IMR-90 (cell line): Measurements from ENCODE around the gene ANKRD13D. TPM values are rescaled to one million over a fixed set of nuclear protein-coding genes. Genes with fewer than 3 reads are reported as not detected.

Experiments
- ATAC-seq: fragments of 200-7000 bp; cut with Tn5 transposase; 2 replicates; pipeline ENCODE4 v1.9.1; 2020; ENCODE audit warnings: low read depth, mild to moderate bottlenecking, moderate library complexity
- BruUV-seq: library from RNA; stranded (reverse); fragments of 400-500 nt; replicated peaks from 2 replicates; lab custom pipeline; 2021; lab: Mats Ljungman, UMichigan
- CTCF ChIA-PET: fragments of 300-600 bp; formaldehyde crosslinking; extraction: SDS; loops from one replicate; lab custom pipeline; 2021; ENCODE audit warnings: antibody characterized with exemption; lab: Yijun Ruan, JAX
- POLR2A ChIA-PET: fragments of 300-600 bp; sonication (Branson Sonifier 250); formaldehyde crosslinking; loops from one replicate; lab custom pipeline; 2022; ENCODE audit warnings: antibody characterized with exemption; ENCODE audit not compliant: unreplicated experiment; lab: Charles Lee
- DNase-seq: peaks from one replicate; pipeline ENCODE4 v3.0.0; 2013
- H2AFZ ChIP-seq: replicated peaks from 2 replicates; pipeline ENCODE3; 2013; ENCODE audit warnings: low read length, mild to moderate bottlenecking; ENCODE audit not compliant: poor library complexity
- H2AK5ac ChIP-seq: 2 replicates; pipeline ENCODE4 v1.6.1; 2013; ENCODE audit warnings: low read depth, low read length, inconsistent platforms
- H2AK9ac ChIP-seq: replicated peaks from 2 replicates; pipeline ENCODE3; 2013; ENCODE audit warnings: mild to moderate bottlenecking, low read depth, low read length, moderate library complexity; ENCODE audit not compliant: poor library complexity
- H2BK120ac ChIP-seq: 2 replicates; pipeline ENCODE4 v1.6.1; 2013; ENCODE audit warnings: low read depth, low read length, inconsistent platforms
- H2BK15ac ChIP-seq: 3 replicates; pipeline ENCODE4 v1.6.1; 2013; ENCODE audit warnings: low read depth, low read length, inconsistent platforms
- H2BK20ac ChIP-seq: 2 replicates; pipeline ENCODE4 v1.6.1; 2013; ENCODE audit warnings: low read depth, mild to moderate bottlenecking, inconsistent platforms, low read length, moderate library complexity
- H2BK5ac ChIP-seq: 2 replicates; pipeline ENCODE4 v1.6.1; 2013; ENCODE audit warnings: mild to moderate bottlenecking, low read depth, low read length, inconsistent platforms; ENCODE audit not compliant: poor library complexity, severe bottlenecking
- H3K14ac ChIP-seq: replicated peaks from 2 replicates; pipeline ENCODE4 v1.6.1; 2013; ENCODE audit warnings: low read depth, low read length, inconsistent platforms
- H3K18ac ChIP-seq: 2 replicates; pipeline ENCODE4 v1.6.1; 2013; ENCODE audit warnings: low read depth, low read length, control low read depth
- H3K23ac ChIP-seq: 2 replicates; pipeline ENCODE4 v1.6.1; 2013; ENCODE audit warnings: low read depth, low read length, inconsistent platforms
- H3K27ac ChIP-seq: 2 replicates; pipeline ENCODE4 v1.5.1; 2013; ENCODE audit warnings: mild to moderate bottlenecking, control low read depth, low read length; ENCODE audit not compliant: insufficient read depth
- H3K27me3 ChIP-seq: 2 replicates; pipeline ENCODE4 v1.6.1; 2013; ENCODE audit warnings: low read length; ENCODE audit not compliant: control insufficient read depth, insufficient read depth
- H3K36me3 ChIP-seq: 2 replicates; pipeline ENCODE4 v1.6.1; 2013; ENCODE audit warnings: low read length, mixed read lengths; ENCODE audit not compliant: control insufficient read depth, insufficient read depth
- H3K4ac ChIP-seq: 2 replicates; pipeline ENCODE4 v1.6.1; 2013; ENCODE audit warnings: low read depth, low read length, inconsistent platforms
- H3K4me1 ChIP-seq: 2 replicates; pipeline ENCODE4 v1.6.1; 2013; ENCODE audit warnings: low read length, mixed read lengths; ENCODE audit not compliant: control insufficient read depth, insufficient read depth
- H3K4me2 ChIP-seq: 2 replicates; pipeline ENCODE4 v1.6.1; 2013; ENCODE audit warnings: low read depth, mild to moderate bottlenecking, control low read depth, low read length, moderate library complexity
- H3K4me3 ChIP-seq: 2 replicates; pipeline ENCODE4 v1.5.1; 2013; ENCODE audit warnings: low read depth, mild to moderate bottlenecking, control low read depth, low read length, moderate library complexity; ENCODE audit not compliant: insufficient read depth
- H3K56ac ChIP-seq: 2 replicates; pipeline ENCODE4 v1.6.1; 2013; ENCODE audit warnings: low read length, inconsistent platforms; ENCODE audit not compliant: insufficient read depth; ENCODE audit errors: extremely low read depth
- H3K79me1 ChIP-seq, 2 experiments: 2 replicates each; pipeline ENCODE4 v1.6.1; 2013; ENCODE audit warnings: low read length in 2 of 2, inconsistent platforms in 1 of 2, low read depth in 1 of 2
- H3K9ac ChIP-seq: 2 replicates; pipeline ENCODE4 v1.6.1; 2013; ENCODE audit warnings: low read depth, low read length, control low read depth
- H3K9me1 ChIP-seq: 2 replicates; pipeline ENCODE4 v1.6.1; 2013; ENCODE audit warnings: low read length, inconsistent platforms; ENCODE audit not compliant: insufficient read depth
- H3K9me3 ChIP-seq: 2 replicates; pipeline ENCODE4 v1.6.1; 2013; ENCODE audit warnings: low read length; ENCODE audit not compliant: control insufficient read depth, insufficient read depth
- H4K20me1 ChIP-seq: 2 replicates; pipeline ENCODE4 v1.6.1; 2013; ENCODE audit warnings: low read length, inconsistent platforms; ENCODE audit not compliant: insufficient read depth
- H4K5ac ChIP-seq: 2 replicates; pipeline ENCODE4 v1.6.1; 2013; ENCODE audit warnings: mild to moderate bottlenecking, low read depth, low read length, control low read depth
- H4K8ac ChIP-seq, 2 experiments: 2 replicates each; pipeline ENCODE4 v1.6.1; 2013; ENCODE audit warnings: low read depth in 2 of 2, low read length in 2 of 2, control low read depth in 1 of 2, inconsistent platforms in 1 of 2
- H4K91ac ChIP-seq: 2 replicates; pipeline ENCODE4 v1.6.1; 2013; ENCODE audit warnings: low read depth, low read length, inconsistent platforms; ENCODE audit not compliant: insufficient read depth
- BHLHE40 ChIP-seq: fragments of 150-350 bp; IDR thresholded peaks from 2 replicates; pipeline ENCODE4 v1.6.1; 2016; ENCODE audit warnings: mild to moderate bottlenecking, low read depth, low read length
- CEBPB ChIP-seq: IDR thresholded peaks from 2 replicates; pipeline ENCODE4 v1.6.1; 2012; ENCODE audit warnings: low read depth, low read length, improper control_type of control experiment
- CHD1 ChIP-seq: IDR thresholded peaks from 2 replicates; pipeline ENCODE4 v1.6.1; 2012; ENCODE audit warnings: low read depth, low read length, improper control_type of control experiment
- CTCF ChIP-seq: conservative IDR thresholded peaks from 2 replicates; pipeline ENCODE4 v1.5.1; 2012; ENCODE audit warnings: mild to moderate bottlenecking, low read depth, low read length, improper control_type of control experiment
- ELK1 ChIP-seq: fragments of 150-350 bp; IDR thresholded peaks from 2 replicates; pipeline ENCODE4 v1.6.1; 2016; ENCODE audit warnings: low read depth, mild to moderate bottlenecking, low read length, moderate library complexity, borderline replicate concordance
- FOS ChIP-seq: fragments of 150-350 bp; IDR thresholded peaks from 2 replicates; pipeline ENCODE4 v1.6.1; 2016; ENCODE audit warnings: low read depth, low read length
- MAZ ChIP-seq: IDR thresholded peaks from 2 replicates; pipeline ENCODE4 v1.6.1; 2012; ENCODE audit warnings: low read depth, mild to moderate bottlenecking, low read length, improper control_type of control experiment, moderate library complexity, borderline replicate concordance
- MXI1 ChIP-seq: IDR thresholded peaks from 2 replicates; pipeline ENCODE4 v1.6.1; 2012; ENCODE audit warnings: low read depth, mild to moderate bottlenecking, low read length, moderate library complexity, borderline replicate concordance
- POLR2A ChIP-seq: IDR thresholded peaks from 2 replicates; pipeline ENCODE4 v1.6.1; 2012; ENCODE audit warnings: mild to moderate bottlenecking, low read depth, low read length
- RAD21 ChIP-seq: IDR thresholded peaks from 2 replicates; pipeline ENCODE4 v1.6.1; 2012; ENCODE audit warnings: low read length, improper control_type of control experiment
- RCOR1 ChIP-seq: IDR thresholded peaks from 2 replicates; pipeline ENCODE4 v1.6.1; 2012; ENCODE audit warnings: mild to moderate bottlenecking, low read length, improper control_type of control experiment; ENCODE audit not compliant: insufficient replicate concordance
- RFX5 ChIP-seq: IDR thresholded peaks from 2 replicates; pipeline ENCODE4 v1.8.0; 2012; ENCODE audit warnings: low read depth, mild to moderate bottlenecking, low read length, moderate library complexity
- SMC3 ChIP-seq: fragments of 150-350 bp; IDR thresholded peaks from 2 replicates; pipeline ENCODE4 v1.6.1; 2016; ENCODE audit warnings: low read depth, mild to moderate bottlenecking, antibody characterized with exemption, low read length, moderate library complexity
- WGBS, 2 experiments: methylation state at CpG; one replicate each; pipeline versions ENCODE4 v1.1.5 to v1.1.7; 2013; ENCODE audit warnings: missing lambda C conversion rate in 2 of 2; ENCODE audit not compliant: insufficient read length in 1 of 2; ENCODE audit errors: extremely low coverage in 2 of 2; 5-methylcytosine and 5-hydroxymethylcytosine counted together
- dilution Hi-C: fragments of 300-500 bp; cut with HindIII; formaldehyde crosslinking; loops from one replicate; pipeline ENCODE4 v1.14.3; 2018; ENCODE audit warnings: low sequenced_read_pairs; ENCODE audit not compliant: unreplicated experiment
- in situ Hi-C: fragments of 300-500 bp; cut with MboI; formaldehyde crosslinking; loops from 3 replicates; pipeline ENCODE4 v1.14.3; 2019; ENCODE audit warnings: low sequenced_read_pairs, inconsistent platforms, mixed read lengths
- intact Hi-C: fragments of 100-400 bp; cut with micrococcal nuclease; formaldehyde crosslinking; loops from 2 replicates; pipeline ENCODE4 v1.10.0; 2022
- polyA plus RNA-seq, 3 experiments: library from polyadenylated mRNA; depleted of rRNA; stranded (reverse); fragments of >200 nt; gene quantifications; 2 replicates each; pipeline ENCODE4 v1.2.3, GENCODE V29; 2012; ENCODE audit warnings: low replicate concordance in 1 of 3
- total RNA-seq: library from RNA; depleted of rRNA; stranded (reverse); fragments of >200 nt; gene quantifications from 2 replicates; pipeline ENCODE4 v1.2.3, GENCODE V29; 2012

Gene ANKRD13D
- total and polyA plus RNA-seq, 2 of the 4 experiments (the other 2 are of a cell fraction), result 7.3 to 38.4 TPM

- H3K18ac ChIP-seq, result peak overlapping the region; percentile 28; the same call in 1 of the 2 replicates
- dilution Hi-C loops (no loop called here), intact Hi-C loops (loop anchor here (2.0 kb wide), 2 partner anchors 14 to 26 kb away; partner anchors contain the start of gene SSH3), in situ Hi-C loops (no loop called here)
- 0% methylated on average over 39 of the region's 87 CpGs; no CpG with 5 or more reads in 1 of the 2 experiments for WGBS, 2 experiments
- H3K27ac ChIP-seq, result peak overlapping the region; percentile 94
- ChIA-PET POLR2A (interaction anchor here (0.6 to 0.7 kb wide), 2 partner anchors 14 to 43 kb away, joined by 3 to 5 read pairs; partner anchors contain the start of gene SSH3), CTCF (interaction anchor here (0.7 to 1.1 kb wide), 4 partner anchors 11 to 29 kb away, joined by 3 to 4 read pairs (median 3); no protein-coding TSS in a partner anchor)
- no peak overlapping the region for H2BK15ac ChIP-seq
- H3K9me1 ChIP-seq, result peaks cover 22% of the 10 kb centered on the region; the same call in 1 of the 2 replicates
- H3K4me2 ChIP-seq, result peak overlapping the region; percentile 81
- H3K4ac ChIP-seq, result peak overlapping the region; percentile 95
- peak overlapping the region; percentile 94 for H3K14ac ChIP-seq
- peak overlapping the region; percentile 97 to 100 for H4K8ac ChIP-seq
- TF ChIP-seq SMC3 (peak; percentile 40; the same call in 1 of the 2 replicates), FOS (no peak), MXI1 (peak; percentile 60; the same call in 1 of the 2 replicates), RFX5 (no peak), MAZ (peak; percentile 61; the same call in 1 of the 2 replicates), CEBPB (peak; percentile 97), ELK1 (no peak), RAD21 (peak; percentile 40), POLR2A (peak; percentile 85), RCOR1 (no peak), CTCF (peak; percentile 56), BHLHE40 (peak; percentile 72; the same call in 1 of the 2 replicates), CHD1 (no peak)
- DNase-seq, result peak; percentile 88
- H3K4me3 ChIP-seq, result peak overlapping the region; percentile 74
- peak overlapping the region; percentile 87 for H3K9ac ChIP-seq
- H3K23ac ChIP-seq, result peak overlapping the region; percentile 84; the same call in 1 of the 2 replicates
- H3K36me3 ChIP-seq, result peaks cover 46% of the 10 kb centered on the region
- no peaks in the 10 kb centered on the region for H3K27me3 ChIP-seq
- peaks cover 21% of the 10 kb centered on the region for H3K4me1 ChIP-seq
- no peak overlapping the region for H2BK20ac ChIP-seq
- peak overlapping the region; percentile 99 for H4K91ac ChIP-seq
- H2BK120ac ChIP-seq, result peak overlapping the region; percentile 67
- peak overlapping the region; percentile 90 for H2BK5ac ChIP-seq
- no peaks in the 10 kb centered on the region for H3K9me3 ChIP-seq
- peaks cover 14 to 50% of the 10 kb centered on the region in 2 experiments; a peak in 3 of 4 replicates for H3K79me1 ChIP-seq
- peaks cover 11% of the 10 kb centered on the region for H4K20me1 ChIP-seq
- peak overlapping the region; percentile 100 for H2AK9ac ChIP-seq
- ATAC-seq, result peak; percentile 80
- H4K5ac ChIP-seq, result peak overlapping the region; percentile 98
- H2AFZ ChIP-seq, result peak overlapping the region; percentile 97
- H3K56ac ChIP-seq, result peak overlapping the region; percentile 81
- H2AK5ac ChIP-seq, result peak overlapping the region; percentile 94
- BruUV-seq, result no TSS peak
These were observed 464 bp upstream of the ANKRD13D start for GRCh38 chr11:67288452-67289225.
